HCT116 (cell line): ENCODE data around the gene GOLGA6L2. TPM values are rescaled to one million over a fixed set of nuclear protein-coding genes. Genes with fewer than 3 reads are reported as not detected.

ENCODE experiments used
- ATAC-seq: fragments of 200-7000 bp; cut with Tn5 transposase; 2 replicates; pipeline ENCODE4 v1.9.1; 2020; ENCODE audit warnings: mild to moderate bottlenecking, moderate library complexity
- BruUV-seq: library from RNA; stranded (reverse); fragments of 400-500 nt; replicated peaks from 2 replicates; lab custom pipeline; 2021; lab: Mats Ljungman, UMichigan
- CTCF ChIA-PET: fragments of 300-600 bp; sonication (Branson Sonifier 250); formaldehyde crosslinking; loops from one replicate; lab custom pipeline; 2021; ENCODE audit warnings: antibody characterized with exemption; lab: Charles Lee
- POLR2A ChIA-PET: fragments of 300-600, 350-600 bp; sonication (Branson Sonifier 250); formaldehyde crosslinking; loops from one replicate; lab custom pipeline; 2021; ENCODE audit warnings: antibody characterized with exemption; lab: Charles Lee
- RAD21 ChIA-PET, 2 experiments: fragments of 300-600 bp; sonication (Branson Sonifier 250); formaldehyde crosslinking; loops; one replicate each; lab custom pipeline; 2023; ENCODE audit warnings: low total read pairs in 2 of 2; ENCODE audit not compliant: uncharacterized antibody in 2 of 2, unreplicated experiment in 2 of 2, low non-redundant PET in 1 of 2; lab: Charles Lee
- DNase-seq: peaks from one replicate; pipeline ENCODE4 v3.0.0-alpha.2; 2010; ENCODE audit warnings: low read depth, low spot score
- H2AFZ ChIP-seq: fragments of 200-600 bp; shearing (Covaris generic), sonication (generic); 2 replicates; pipeline ENCODE4 v1.6.1; 2017; ENCODE audit warnings: low read depth, mixed run types, mixed read lengths, antibody characterized with exemption, low read length; ENCODE audit not compliant: poor library complexity, severe bottlenecking
- H3K27ac ChIP-seq: 2 replicates; pipeline ENCODE4 v1.5.1; 2012; ENCODE audit warnings: low read depth, low read length
- H3K27me3 ChIP-seq: fragments of 200-600 bp; sonication (generic); 2 replicates; pipeline ENCODE4 v1.6.1; 2016; ENCODE audit warnings: mixed run types, low read length, mixed read lengths; ENCODE audit not compliant: insufficient read depth
- H3K36me3 ChIP-seq, 2 experiments: fragments of 200-500 bp in 1 of 2; fragments of 200-600 bp in 1 of 2; sonication (Bioruptor generic) in 1 of 2; sonication (generic) in 1 of 2; 2 replicates each; pipeline versions ENCODE4 v1.5.1 to v1.6.1; 2014 to 2016; ENCODE audit warnings: low read length in 2 of 2, inconsistent platforms in 1 of 2, mixed read lengths in 1 of 2, mixed run types in 1 of 2; ENCODE audit not compliant: insufficient read depth in 2 of 2, control insufficient read depth in 1 of 2
- H3K4me1 ChIP-seq, 2 experiments: fragments of 200-600 bp in 1 of 2; sonication (generic) in 1 of 2; 2 replicates each; pipeline versions ENCODE4 v1.5.1 to v1.6.1; 2012 to 2017; ENCODE audit warnings: low read length in 2 of 2, inconsistent platforms in 1 of 2, mild to moderate bottlenecking in 1 of 2, mixed read lengths in 1 of 2, mixed run types in 1 of 2, moderate library complexity in 1 of 2; ENCODE audit not compliant: insufficient read depth in 2 of 2, control insufficient read depth in 1 of 2
- H3K4me2 ChIP-seq: fragments of 200-600 bp; sonication (generic); 2 replicates; pipeline ENCODE4 v1.6.1; 2017; ENCODE audit warnings: mixed run types, low read length, mixed read lengths
- H3K4me3 ChIP-seq, 2 experiments: fragments of 200-600 bp in 1 of 2; sonication (generic) in 1 of 2; replicated peaks in 1 of 2; 2 replicates each; pipeline ENCODE4 v1.5.1; 2011 to 2016; ENCODE audit warnings: low read length in 2 of 2, control low read depth in 1 of 2, low read depth in 1 of 2, mild to moderate bottlenecking in 1 of 2, mixed read lengths in 1 of 2, mixed run types in 1 of 2
- H3K79me2 ChIP-seq: fragments of 200-600 bp; sonication (generic); 2 replicates; pipeline ENCODE4 v1.6.1; 2017; ENCODE audit warnings: mild to moderate bottlenecking, mixed run types, low read length, moderate library complexity, mixed read lengths; ENCODE audit not compliant: insufficient read depth
- H3K9ac ChIP-seq: fragments of 200-600 bp; sonication (generic); 2 replicates; pipeline ENCODE4 v1.6.1; 2016; ENCODE audit warnings: low read length, mixed read lengths
- H3K9me2 ChIP-seq: fragments of 200-600 bp; sonication (generic), shearing (Covaris generic); 2 replicates; pipeline ENCODE4 v1.6.1; 2017; ENCODE audit warnings: mixed run types, mild to moderate bottlenecking, moderate library complexity; ENCODE audit not compliant: insufficient read depth
- H3K9me3 ChIP-seq, 2 experiments: fragments of 200-500 bp in 1 of 2; fragments of 200-600 bp in 1 of 2; sonication (Bioruptor generic) in 1 of 2; sonication (generic) in 1 of 2; 2 replicates each; pipeline ENCODE4 v1.6.1; 2014 to 2017; ENCODE audit warnings: low read length in 2 of 2, mixed read lengths in 2 of 2, inconsistent platforms in 1 of 2, low read depth in 1 of 2, mild to moderate bottlenecking in 1 of 2, mixed run types in 1 of 2, moderate library complexity in 1 of 2; ENCODE audit not compliant: control insufficient read depth in 1 of 2, insufficient read depth in 1 of 2
- H4K20me1 ChIP-seq: fragments of 200-600 bp; sonication (generic), shearing (Covaris generic); 2 replicates; pipeline ENCODE4 v1.6.1; 2017; ENCODE audit warnings: mixed run types, mild to moderate bottlenecking, moderate library complexity; ENCODE audit not compliant: insufficient read depth
- CBX3 ChIP-seq: IDR thresholded peaks from 2 replicates; pipeline ENCODE4 v1.6.1; 2012; ENCODE audit warnings: low read depth
- CEBPB ChIP-seq: IDR thresholded peaks from 2 replicates; pipeline ENCODE4 v1.6.1; 2012; ENCODE audit warnings: low read depth
- EGR1 ChIP-seq: IDR thresholded peaks from 2 replicates; pipeline ENCODE4 v1.6.1; 2012; ENCODE audit warnings: low read depth
- ELF1 ChIP-seq: IDR thresholded peaks from 2 replicates; pipeline ENCODE4 v1.6.1; 2012; ENCODE audit warnings: low read depth, borderline replicate concordance
- EZH2phosphoT487 ChIP-seq: fragments of 200-600 bp; IDR thresholded peaks from 2 replicates; pipeline ENCODE4 v1.6.1; 2018; ENCODE audit warnings: antibody characterized with exemption, borderline replicate concordance
- FOSL1 ChIP-seq: IDR thresholded peaks from 2 replicates; pipeline ENCODE4 v1.6.1; 2012; ENCODE audit warnings: low read depth
- JUND ChIP-seq: IDR thresholded peaks from 2 replicates; pipeline ENCODE4 v1.6.1; 2012
- POLR2A ChIP-seq: IDR thresholded peaks from 2 replicates; pipeline ENCODE4 v1.7.0; 2011; ENCODE audit warnings: borderline replicate concordance; ENCODE audit not compliant: insufficient read depth, insufficient read length; ENCODE audit errors: extremely low read depth
- POLR2AphosphoS5 ChIP-seq: IDR thresholded peaks from 2 replicates; pipeline ENCODE4 v1.6.1; 2011; ENCODE audit warnings: mild to moderate bottlenecking, low read depth, low read length, moderate library complexity
- RAD21 ChIP-seq: IDR thresholded peaks from 2 replicates; pipeline ENCODE4 v1.6.1; 2012; ENCODE audit warnings: low read depth, mild to moderate bottlenecking
- SIN3A ChIP-seq: IDR thresholded peaks from 2 replicates; pipeline ENCODE4 v1.6.1; 2012; ENCODE audit warnings: low read depth
- SRF ChIP-seq: IDR thresholded peaks from 2 replicates; pipeline ENCODE4 v1.6.1; 2012; ENCODE audit warnings: low read depth
- TCF7L2 ChIP-seq: IDR thresholded peaks from 2 replicates; pipeline ENCODE4 v1.7.0; 2011; ENCODE audit warnings: borderline replicate concordance, inconsistent platforms; ENCODE audit not compliant: insufficient read depth, insufficient read length; ENCODE audit errors: extremely low read depth
- YY1 ChIP-seq: IDR thresholded peaks from 2 replicates; pipeline ENCODE4 v1.6.1; 2011; ENCODE audit warnings: low read length, low read depth, moderate library complexity, mild to moderate bottlenecking; ENCODE audit not compliant: insufficient replicate concordance; ENCODE audit errors: extremely low read depth
- ZFX ChIP-seq: fragments of 450-650 bp; IDR thresholded peaks from 2 replicates; pipeline ENCODE4 v1.6.1; 2017
- ZNF274 ChIP-seq: fragments of 200-500 bp; sonication (Bioruptor generic); IDR thresholded peaks from 2 replicates; pipeline ENCODE4 v1.6.1; 2014; ENCODE audit warnings: mild to moderate bottlenecking, low read depth, low read length, inconsistent platforms
- intact Hi-C: fragments of 100-400 bp; cut with micrococcal nuclease; formaldehyde crosslinking; loops from 2 replicates; pipeline ENCODE4 v1.10.0; 2022
- total RNA-seq: library from RNA; stranded (reverse); gene quantifications from one replicate; pipeline ENCODE4 v1.2.1, GENCODE V29; 2021; ENCODE audit not compliant: unreplicated experiment
- TF ChIP-seq, protein P1 (sequence below): IDR thresholded peaks from 2 replicates; pipeline ENCODE4 v1.6.1; 2012
- TF ChIP-seq, protein P2 (sequence below): IDR thresholded peaks from 2 replicates; pipeline ENCODE4 v1.6.1; 2011; ENCODE audit warnings: mild to moderate bottlenecking, low read length, moderate library complexity; ENCODE audit not compliant: insufficient replicate concordance; ENCODE audit errors: extremely low read depth
- TF ChIP-seq, protein P3 (sequence below): IDR thresholded peaks from 2 replicates; pipeline ENCODE4 v1.6.1; 2012

Gene GOLGA6L2
- total RNA-seq, 1 experiment from 2014 or later, result not detected

DNA sequence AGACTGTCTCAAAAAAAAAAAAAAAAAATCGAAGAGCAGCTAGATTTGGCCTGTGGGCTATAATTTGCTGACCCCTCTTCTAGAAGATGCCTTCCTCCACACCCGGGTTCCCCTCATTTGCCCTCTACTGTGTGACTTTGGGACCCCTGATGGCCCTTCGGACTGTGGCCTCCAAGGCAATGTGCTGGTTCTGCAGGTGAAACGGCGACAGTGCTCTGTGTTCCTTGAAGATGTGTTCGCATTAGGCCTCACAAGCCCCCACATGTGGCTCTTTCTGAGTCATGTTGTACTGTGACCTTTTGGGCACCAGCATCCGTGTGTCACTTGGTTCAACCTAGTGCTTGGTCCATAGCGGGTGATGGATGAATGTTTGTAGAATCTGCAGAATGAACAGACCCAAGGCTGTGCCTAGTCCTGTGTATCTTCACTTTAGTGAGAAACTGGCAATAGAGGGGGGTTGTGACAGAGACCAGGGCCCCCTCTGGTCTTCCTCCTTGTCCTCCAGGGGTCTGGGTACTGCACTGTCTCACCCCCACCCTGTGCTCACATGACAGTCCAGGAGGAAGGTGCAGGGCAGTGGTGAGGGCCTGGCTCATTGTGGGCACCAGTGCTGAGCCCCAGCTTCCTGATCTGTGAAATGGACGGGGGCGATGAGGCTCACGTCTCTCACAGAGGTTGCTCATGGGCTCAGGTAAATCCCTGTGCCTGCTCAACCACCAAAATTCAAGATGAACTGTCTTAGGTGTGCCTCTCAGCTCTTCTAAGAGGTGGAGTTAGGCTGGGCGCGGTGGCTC lies 22.7 kb downstream of the GOLGA6L2 start:
- no peak for TF ChIP-seq POLR2A
- no peak for TF ChIP-seq CBX3
- TF ChIP-seq EZH2phosphoT487, result no peak
- no peak for TF ChIP-seq CEBPB
- TF ChIP-seq RAD21, result no peak
- no peak for TF ChIP-seq JUND
- no peak for TF ChIP-seq ELF1
- TF ChIP-seq SIN3A, result no peak
- TF ChIP-seq, protein P1, sequence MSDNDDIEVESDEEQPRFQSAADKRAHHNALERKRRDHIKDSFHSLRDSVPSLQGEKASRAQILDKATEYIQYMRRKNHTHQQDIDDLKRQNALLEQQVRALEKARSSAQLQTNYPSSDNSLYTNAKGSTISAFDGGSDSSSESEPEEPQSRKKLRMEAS, result no peak
- TF ChIP-seq ZNF274, result no peak
- TF ChIP-seq, protein P2, sequence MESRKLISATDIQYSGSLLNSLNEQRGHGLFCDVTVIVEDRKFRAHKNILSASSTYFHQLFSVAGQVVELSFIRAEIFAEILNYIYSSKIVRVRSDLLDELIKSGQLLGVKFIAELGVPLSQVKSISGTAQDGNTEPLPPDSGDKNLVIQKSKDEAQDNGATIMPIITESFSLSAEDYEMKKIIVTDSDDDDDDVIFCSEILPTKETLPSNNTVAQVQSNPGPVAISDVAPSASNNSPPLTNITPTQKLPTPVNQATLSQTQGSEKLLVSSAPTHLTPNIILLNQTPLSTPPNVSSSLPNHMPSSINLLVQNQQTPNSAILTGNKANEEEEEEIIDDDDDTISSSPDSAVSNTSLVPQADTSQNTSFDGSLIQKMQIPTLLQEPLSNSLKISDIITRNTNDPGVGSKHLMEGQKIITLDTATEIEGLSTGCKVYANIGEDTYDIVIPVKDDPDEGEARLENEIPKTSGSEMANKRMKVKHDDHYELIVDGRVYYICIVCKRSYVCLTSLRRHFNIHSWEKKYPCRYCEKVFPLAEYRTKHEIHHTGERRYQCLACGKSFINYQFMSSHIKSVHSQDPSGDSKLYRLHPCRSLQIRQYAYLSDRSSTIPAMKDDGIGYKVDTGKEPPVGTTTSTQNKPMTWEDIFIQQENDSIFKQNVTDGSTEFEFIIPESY, result no peak
- no peak for TF ChIP-seq POLR2AphosphoS5
- no peak for TF ChIP-seq ZFX
- no peak for TF ChIP-seq YY1
- no peak for TF ChIP-seq TCF7L2
- no peak for TF ChIP-seq EGR1
- TF ChIP-seq FOSL1, result no peak
- TF ChIP-seq, protein P3, sequence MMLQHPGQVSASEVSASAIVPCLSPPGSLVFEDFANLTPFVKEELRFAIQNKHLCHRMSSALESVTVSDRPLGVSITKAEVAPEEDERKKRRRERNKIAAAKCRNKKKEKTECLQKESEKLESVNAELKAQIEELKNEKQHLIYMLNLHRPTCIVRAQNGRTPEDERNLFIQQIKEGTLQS, result no peak
- no peak for TF ChIP-seq SRF
- TF ChIP-seq, all 23 proteins: peak for 0
- CTCF ChIA-PET, result no interaction called here
- Histone ChIP-seq H3K4me2 (no peak overlapping the region), H4K20me1 (no peaks in the 10 kb centered on the region), H3K36me3 (no peaks in the 10 kb centered on the region), H3K4me1 (peaks cover 19 to 32% of the 10 kb centered on the region in 2 experiments), H3K27ac (no peak overlapping the region), H3K27me3 (no peaks in the 10 kb centered on the region), H2AFZ (no peak overlapping the region), H3K9me3 (no peaks in the 10 kb centered on the region), H3K79me2 (no peaks in the 10 kb centered on the region), H3K4me3 (no peak overlapping the region), H3K9ac (no peak overlapping the region), H3K9me2 (no peaks in the 10 kb centered on the region)
- POLR2A ChIA-PET, result no interaction called here
- no peak for ATAC-seq
- no TSS peak for BruUV-seq
- RAD21 ChIA-PET, result no interaction called here
- no peak for DNase-seq
- intact Hi-C loops, result no loop called here
